ENCODE data around the gene OR52E1.

- no peak for TF ChIP-seq POLR2A (IDR thresholded peaks at IDR 0.05)
- no peak for TF ChIP-seq CTCF (IDR thresholded peaks at IDR 0.05)
These were observed 48.2 kb downstream of the OR52E1 start for GRCh38 chr11:5117588-5117987.

All from adrenal gland (tissue), 5 donors.